ENCODE results near the gene WDFY3. TPM values are rescaled to one million over a fixed set of nuclear protein-coding genes. Genes with fewer than 3 reads are reported as not detected.

WDFY3 gene
- total RNA-seq, 4 donors from 2014 or later = 35.9 to 146 (median 95.0) TPM

- Histone ChIP-seq H3K36me3 (no peaks in the 10 kb centered on the region), H3K4me3 (no peak overlapping the region), H3K27me3 (no peaks in the 10 kb centered on the region), H3K27ac (no peak overlapping the region), H3K9me3 (no peaks in the 10 kb centered on the region), H3K4me1 (no peaks in the 10 kb centered on the region)
- TF ChIP-seq CTCF (IDR thresholded peaks at IDR 0.05) (no peak), POLR2A (IDR thresholded peaks at IDR 0.05) (no peak)
- intact Hi-C loops (cut with DNase I; ENCODE audit: low total_unique reads) = loop anchor here (5.0 kb wide), 1 partner anchor 217 kb away; no protein-coding TSS in a partner anchor
- no peak for DNase-seq
These were observed 2.4 kb upstream of the WDFY3 start for GRCh38 chr4:84968925-84969324.

- Histone ChIP-seq H3K27me3 (no peaks in the 10 kb centered on the region), H3K27ac (peak overlapping the region; percentile 96 to 97), H3K9me3 (no peaks in the 10 kb centered on the region), H3K4me1 (no peaks in the 10 kb centered on the region), H3K36me3 (no peaks in the 10 kb centered on the region), H3K4me3 (peak overlapping the region; percentile 76 to 90)
- intact Hi-C loops (cut with DNase I; ENCODE audit: low total_unique reads) = loop anchor here (5.0 kb wide), 1 partner anchor 215 kb away; no protein-coding TSS in a partner anchor
- peak in 1 of 2 donors; percentile 27 for DNase-seq
- TF ChIP-seq CTCF (IDR thresholded peaks at IDR 0.05) (no peak), POLR2A (IDR thresholded peaks at IDR 0.05) (no peak)
These were observed 777 bp upstream of the WDFY3 start for GRCh38 chr4:84967243-84967690.

- Histone ChIP-seq H3K27ac (peak overlapping the region; percentile 96 to 97), H3K36me3 (no peaks in the 10 kb centered on the region), H3K4me1 (no peaks in the 10 kb centered on the region), H3K9me3 (no peaks in the 10 kb centered on the region), H3K27me3 (no peaks in the 10 kb centered on the region), H3K4me3 (peak overlapping the region; percentile 76 to 90)
- intact Hi-C loops (cut with DNase I; ENCODE audit: low total_unique reads) = loop anchor here (5.0 kb wide), 1 partner anchor 213 kb away; no protein-coding TSS in a partner anchor
- TF ChIP-seq POLR2A (IDR thresholded peaks at IDR 0.05) (no peak), CTCF (IDR thresholded peaks at IDR 0.05) (peak in 2 of 4 experiments; percentile 7 to 10)
- peak; percentile 17 to 38 for DNase-seq
These were observed 723 bp downstream of the WDFY3 start for GRCh38 chr4:84965553-84966381.

- no peaks in the 10 kb centered on the region for H3K9me3 ChIP-seq
- intact Hi-C loops (cut with DNase I; ENCODE audit: low total_unique reads) = loop anchor here (5.0 kb wide), 1 partner anchor 213 kb away; no protein-coding TSS in a partner anchor
- DNase-seq = no peak
- TF ChIP-seq CTCF (IDR thresholded peaks at IDR 0.05) = no peak
- TF ChIP-seq POLR2A (IDR thresholded peaks at IDR 0.05) = no peak
- no peaks in the 10 kb centered on the region for H3K4me1 ChIP-seq
- peak overlapping the region; percentile 76 to 90 for H3K4me3 ChIP-seq
- H3K36me3 ChIP-seq = no peaks in the 10 kb centered on the region
- H3K27me3 ChIP-seq = no peaks in the 10 kb centered on the region
- peak overlapping the region; percentile 96 to 97 for H3K27ac ChIP-seq
These were observed 1.4 kb downstream of the WDFY3 start for GRCh38 chr4:84964995-84965552.

GRCh38 chr4:84962102-84962501 is 4.4 kb downstream of the WDFY3 start:
- Histone ChIP-seq H3K36me3 (no peaks in the 10 kb centered on the region), H3K27me3 (no peaks in the 10 kb centered on the region), H3K4me3 (no peak overlapping the region), H3K4me1 (no peaks in the 10 kb centered on the region), H3K27ac (no peak overlapping the region), H3K9me3 (no peaks in the 10 kb centered on the region)
- intact Hi-C loops (cut with DNase I; ENCODE audit: low total_unique reads) = no loop called here
- no peak for TF ChIP-seq CTCF (IDR thresholded peaks at IDR 0.05)
- TF ChIP-seq POLR2A (IDR thresholded peaks at IDR 0.05) = no peak
- no peak for DNase-seq

Measured in uterus (tissue), 4 donors.